Esophagus mucosa (tissue), 1 donor: ENCODE measurements around the gene FBN2. TPM values are rescaled to one million over a fixed set of nuclear protein-coding genes. Genes with fewer than 3 reads are reported as not detected.
A peak's percentile ranks its signal among the peaks of the same experiment; 100 is the strongest.

Source experiments
- ATAC-seq: fragments of 200-7000 bp; cut with Tn5 transposase; one replicate; pipeline ENCODE4 v1.9.1; 2020
- total RNA-seq: library from RNA; stranded (reverse); gene quantifications from one replicate; pipeline ENCODE4 v1.2.4, GENCODE V29; 2023
- donor health status: DM: yes; HTN: yes; CAD: no.

FBN2 gene
- total RNA-seq, 1 donor from 2014 or later: 1.00 TPM

DNA sequence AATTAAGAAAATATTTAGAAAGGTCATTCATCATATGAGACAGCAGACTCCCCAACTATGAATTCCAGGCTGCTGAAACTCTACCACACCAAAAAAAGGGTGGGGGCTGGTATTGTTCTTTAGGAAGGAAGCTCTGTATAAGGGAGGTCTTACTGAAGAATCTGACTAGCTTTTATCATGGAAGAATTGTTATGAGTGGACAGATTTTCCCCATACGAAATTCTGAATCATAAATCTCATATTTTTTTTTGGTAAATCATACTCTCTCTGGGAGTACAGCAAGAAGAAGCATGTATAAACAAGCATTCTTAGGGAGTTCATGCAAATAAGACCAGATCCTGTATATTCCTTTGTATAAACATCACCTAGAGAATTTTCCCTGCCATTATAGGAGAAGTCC, 234.5 kb downstream of the FBN2 start:
- no peak for ATAC-seq

GRCh38 chr5:128300181-128300580, 237.9 kb downstream of the FBN2 start:
- ATAC-seq: no peak

- ATAC-seq: no peak
These were observed 247.7 kb downstream of the FBN2 start for GRCh38 chr5:128290152-128290858.

- no peak for ATAC-seq
These were observed 250.3 kb downstream of the FBN2 start for GRCh38 chr5:128287740-128288139.

- ATAC-seq: no peak
These were observed 253.8 kb downstream of the FBN2 start for GRCh38 chr5:128284236-128284635.

DNA sequence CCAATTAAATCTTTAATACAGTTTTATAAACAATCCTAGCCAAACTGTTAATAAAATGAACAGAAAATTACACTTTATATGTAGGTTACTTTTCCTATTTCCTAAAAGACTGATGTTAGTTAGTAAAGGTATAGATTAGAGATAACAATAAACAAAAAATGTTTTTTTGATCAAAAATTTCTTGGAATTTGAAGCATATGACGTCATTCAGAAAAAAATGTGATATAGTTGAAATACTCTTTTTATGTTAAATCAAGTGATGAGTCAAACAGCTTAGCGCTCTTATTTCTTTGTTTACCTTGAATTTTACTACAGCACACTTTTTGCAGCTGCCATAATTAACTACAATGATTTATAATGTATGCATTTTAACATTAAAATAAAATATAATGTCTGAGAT, 258.7 kb downstream of the FBN2 start:
- no peak for ATAC-seq

GRCh38 chr5:128276537-128277216, 261.4 kb downstream of the FBN2 start:
- peak; percentile 15 for ATAC-seq

GRCh38 chr5:128274441-128274840, 263.6 kb downstream of the FBN2 start:
- no peak for ATAC-seq

- ATAC-seq: no peak
These were observed 264.3 kb downstream of the FBN2 start for GRCh38 chr5:128273736-128274135.

DNA sequence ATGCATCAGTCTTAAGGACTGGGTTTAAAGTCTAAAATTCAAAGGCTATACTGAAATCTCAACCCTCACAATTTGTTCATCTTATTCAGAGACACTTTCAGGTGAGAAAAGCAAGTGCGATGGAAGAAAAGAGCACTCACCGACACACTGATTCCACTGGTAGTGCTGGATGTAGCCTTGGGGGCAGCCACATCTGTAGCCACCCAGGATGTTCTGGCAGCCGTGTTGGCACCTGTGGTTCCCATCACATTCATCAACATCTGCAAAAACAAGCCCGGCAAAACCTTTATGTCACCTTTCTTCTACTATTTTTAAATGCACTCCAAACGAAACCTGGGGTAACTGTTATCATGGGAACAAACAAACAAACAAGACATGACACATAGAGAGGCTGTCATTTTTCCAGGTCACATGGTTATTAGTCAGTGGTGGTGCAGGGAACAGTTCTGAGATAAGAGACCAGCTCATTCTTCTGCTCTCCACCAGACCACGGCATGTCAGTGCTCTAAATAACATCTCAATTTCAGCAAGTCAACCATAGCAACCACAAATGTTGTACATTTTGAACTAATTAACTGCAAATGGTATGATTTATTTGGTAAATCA, 266.1 kb downstream of the FBN2 start:
- no peak for ATAC-seq

GRCh38 chr5:128271071-128271470, 267.0 kb downstream of the FBN2 start:
- no peak for ATAC-seq

GRCh38 chr5:128264564-128265360, 273.3 kb downstream of the FBN2 start:
- no peak for ATAC-seq

- no peak for ATAC-seq
These were observed 274.7 kb downstream of the FBN2 start for GRCh38 chr5:128263357-128263756.

- no peak for ATAC-seq
These were observed 275.1 kb downstream of the FBN2 start for GRCh38 chr5:128262911-128263310.

DNA sequence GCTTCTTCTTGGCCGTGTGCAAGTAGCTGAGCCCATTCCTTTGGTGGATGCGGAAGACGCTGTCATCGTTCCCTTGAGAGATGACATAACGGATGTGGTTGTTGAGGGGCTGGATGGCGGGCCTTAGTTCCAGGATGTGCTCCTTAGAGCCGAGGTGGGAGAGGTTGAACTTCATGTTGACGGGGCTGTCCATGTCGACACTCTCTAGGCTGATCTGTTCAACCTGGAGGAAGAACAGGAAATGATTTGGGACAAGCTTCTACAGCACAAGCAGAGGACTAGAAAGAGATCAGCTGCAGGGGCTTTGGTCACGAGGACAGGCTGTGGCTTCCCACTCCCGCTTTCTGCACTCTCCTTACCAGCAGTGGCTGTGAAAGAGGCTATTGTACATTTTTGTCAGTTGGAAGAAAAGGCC, 278.4 kb downstream of the FBN2 start:
- ATAC-seq: no peak

DNA sequence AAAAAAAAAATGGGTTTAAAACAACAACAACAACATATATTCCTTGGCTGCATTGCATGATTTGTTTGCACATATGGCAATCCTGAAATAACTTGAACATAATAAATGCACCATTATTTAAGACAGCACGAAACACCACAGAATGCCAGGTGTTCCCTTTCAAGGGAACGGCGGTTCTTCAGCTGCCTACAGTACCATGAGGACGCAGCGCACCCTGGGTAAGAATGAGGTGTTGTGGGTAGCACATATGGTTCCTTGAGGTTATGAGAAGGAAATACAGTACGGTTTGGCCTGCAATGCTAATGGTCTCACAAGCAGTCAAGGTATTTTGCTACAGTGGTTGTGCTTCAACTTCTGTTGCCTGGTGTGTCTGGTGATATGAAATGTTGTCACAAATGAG, 279.7 kb downstream of the FBN2 start:
- no peak for ATAC-seq

GRCh38 chr5:128257076-128257475, 281.0 kb downstream of the FBN2 start:
- ATAC-seq: no peak

DNA sequence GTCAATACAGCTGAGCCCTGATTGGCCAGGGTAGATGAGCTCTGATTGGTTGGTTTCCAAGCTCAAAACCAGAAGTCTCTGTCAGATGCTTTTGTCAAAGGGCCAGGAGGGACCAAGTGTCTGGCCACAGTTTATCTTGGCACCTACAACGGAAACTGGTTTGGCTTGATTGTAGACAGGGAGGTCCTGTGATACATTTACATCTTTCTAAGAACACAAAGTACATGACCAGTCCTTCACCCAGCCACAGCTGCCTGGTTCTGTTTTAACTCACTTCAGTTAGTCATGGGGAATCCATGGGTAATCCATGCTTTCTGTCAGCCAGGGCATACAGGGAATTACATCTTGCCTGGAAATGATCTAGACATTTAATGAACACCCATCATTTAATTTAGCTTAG, 283.3 kb downstream of the FBN2 start:
- no peak for ATAC-seq

- no peak for ATAC-seq
These were observed 284.2 kb downstream of the FBN2 start for GRCh38 chr5:128253880-128254279.

DNA sequence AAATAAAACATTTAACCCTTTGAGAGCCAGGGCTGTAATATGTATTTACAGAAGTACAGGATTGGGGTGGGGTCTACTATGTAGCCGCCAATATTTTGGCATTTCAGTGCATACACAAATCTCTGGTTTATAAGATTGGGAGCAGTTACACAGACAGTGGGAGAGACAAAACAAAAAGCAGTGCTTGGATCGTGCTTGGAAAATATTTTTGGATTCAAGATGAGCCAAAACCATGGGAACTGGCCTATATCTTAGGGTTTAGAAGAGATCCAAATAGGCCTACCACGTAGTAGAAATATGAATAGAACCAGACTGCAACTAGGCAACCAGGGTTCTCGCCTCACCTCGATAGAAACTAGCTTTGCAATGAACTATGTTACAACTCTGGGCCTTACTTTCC, 284.9 kb downstream of the FBN2 start:
- no peak for ATAC-seq

DNA sequence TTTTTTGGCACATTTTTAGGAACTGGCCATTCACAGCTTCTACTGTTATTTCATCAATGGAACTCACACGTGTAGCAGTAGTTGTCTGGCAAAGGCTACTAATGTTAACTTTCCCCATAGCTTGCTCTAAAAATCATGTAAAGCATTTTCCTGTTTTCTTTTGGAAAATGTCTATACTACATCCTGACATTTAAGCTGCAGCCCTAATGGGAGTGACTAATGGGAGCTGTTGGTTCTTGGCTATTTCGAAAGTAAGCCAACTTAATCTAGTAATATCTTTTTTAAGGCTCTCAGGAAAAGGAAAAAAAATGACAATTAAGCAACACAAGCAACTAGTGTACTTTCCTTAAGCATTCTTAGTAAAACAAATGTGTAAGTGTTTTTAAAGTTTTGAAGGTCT, 285.3 kb downstream of the FBN2 start:
- no peak for ATAC-seq

GRCh38 chr5:128252196-128252595, 285.8 kb downstream of the FBN2 start:
- ATAC-seq: no peak

GRCh38 chr5:128245974-128246373, 292.1 kb downstream of the FBN2 start:
- no peak for ATAC-seq
